Measurements from ENCODE around the gene TMSB15A.
"Not testable (repeated sequence)": the region's sequence is repeated elsewhere in the genome, so short reads cannot be mapped to it uniquely, and the experiment has no call there.

TMSB15A gene

DNA sequence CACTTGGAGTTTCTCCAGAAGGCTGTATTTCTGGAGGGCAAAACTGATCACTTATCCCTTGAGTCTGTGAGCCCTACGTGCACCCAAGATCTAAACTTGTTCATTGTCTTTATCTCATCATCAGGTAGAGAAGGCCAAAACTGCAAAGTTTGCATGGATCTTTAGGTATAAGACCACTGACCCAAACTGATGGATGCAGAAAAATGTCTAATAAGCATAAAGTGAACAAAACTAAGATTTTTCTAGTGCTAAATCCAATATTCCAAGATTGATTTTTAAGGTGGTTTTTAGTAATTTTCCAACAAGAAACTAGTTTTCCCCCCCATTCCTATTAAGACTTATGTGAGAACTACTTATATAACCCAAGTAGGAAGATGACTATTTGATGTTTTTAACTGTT is 2.0 kb downstream of the TMSB15A start:
- H4K20me1 ChIP-seq (ENCODE audit: control insufficient read depth, insufficient read depth, low read depth, low read length): no peaks in the 10 kb centered on the region
- H3K4me1 ChIP-seq (ENCODE audit: control insufficient read depth, low read length): no peaks in the 10 kb centered on the region
- no peaks in the 10 kb centered on the region for H3K27me3 ChIP-seq (ENCODE audit: control insufficient read depth, low read length)
- no peak overlapping the region for H3K4me3 ChIP-seq (ENCODE audit: low read length)
- H3K79me2 ChIP-seq (ENCODE audit: control insufficient read depth, low read length): no peaks in the 10 kb centered on the region
- TF ChIP-seq EZH2phosphoT487 (IDR thresholded peaks at IDR 0.05; ENCODE audit: borderline replicate concordance, low read length): no peak
- TF ChIP-seq, protein P1, sequence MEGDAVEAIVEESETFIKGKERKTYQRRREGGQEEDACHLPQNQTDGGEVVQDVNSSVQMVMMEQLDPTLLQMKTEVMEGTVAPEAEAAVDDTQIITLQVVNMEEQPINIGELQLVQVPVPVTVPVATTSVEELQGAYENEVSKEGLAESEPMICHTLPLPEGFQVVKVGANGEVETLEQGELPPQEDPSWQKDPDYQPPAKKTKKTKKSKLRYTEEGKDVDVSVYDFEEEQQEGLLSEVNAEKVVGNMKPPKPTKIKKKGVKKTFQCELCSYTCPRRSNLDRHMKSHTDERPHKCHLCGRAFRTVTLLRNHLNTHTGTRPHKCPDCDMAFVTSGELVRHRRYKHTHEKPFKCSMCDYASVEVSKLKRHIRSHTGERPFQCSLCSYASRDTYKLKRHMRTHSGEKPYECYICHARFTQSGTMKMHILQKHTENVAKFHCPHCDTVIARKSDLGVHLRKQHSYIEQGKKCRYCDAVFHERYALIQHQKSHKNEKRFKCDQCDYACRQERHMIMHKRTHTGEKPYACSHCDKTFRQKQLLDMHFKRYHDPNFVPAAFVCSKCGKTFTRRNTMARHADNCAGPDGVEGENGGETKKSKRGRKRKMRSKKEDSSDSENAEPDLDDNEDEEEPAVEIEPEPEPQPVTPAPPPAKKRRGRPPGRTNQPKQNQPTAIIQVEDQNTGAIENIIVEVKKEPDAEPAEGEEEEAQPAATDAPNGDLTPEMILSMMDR (IDR thresholded peaks at IDR 0.05; ENCODE audit: low read depth, low read length, poor library complexity, severe bottlenecking): no peak
- no peak overlapping the region for H3K27ac ChIP-seq (ENCODE audit: low read depth, low read length)
- no peaks in the 10 kb centered on the region for H3K9me3 ChIP-seq (ENCODE audit: control insufficient read depth, insufficient read depth, low read length)
- no peaks in the 10 kb centered on the region for H3K36me3 ChIP-seq (ENCODE audit: control insufficient read depth, low read length)
- H3K4me2 ChIP-seq (ENCODE audit: low read length): no peak overlapping the region
- no peaks in the 10 kb centered on the region for H3F3A ChIP-seq (ENCODE audit: control insufficient read depth, insufficient read depth)
- no peaks in the 10 kb centered on the region for H3K9me2 ChIP-seq (replicated peaks; ENCODE audit: control insufficient read depth, low read length)

DNA sequence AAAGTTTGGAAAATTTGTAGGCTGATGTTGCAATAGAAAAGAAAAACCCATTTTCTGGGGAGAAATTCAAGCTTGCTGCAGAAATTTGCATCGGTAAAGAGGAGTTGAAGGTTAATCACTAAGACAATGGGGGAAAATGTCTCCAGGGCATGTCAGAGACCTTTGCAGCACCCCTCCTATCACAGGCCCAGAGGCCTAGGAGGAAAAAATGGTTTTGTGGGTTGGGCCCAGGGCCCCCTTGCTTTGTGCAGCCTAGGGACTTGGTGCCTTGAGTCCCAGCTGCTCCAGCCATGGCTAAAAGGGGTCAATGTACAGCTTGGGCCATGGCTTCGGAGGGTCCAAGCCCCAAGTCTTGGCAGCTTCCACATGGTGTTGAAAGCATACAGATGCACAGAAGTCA is 17.8 kb downstream of the TMSB15A start:
- Histone ChIP-seq H3K27me3 (ENCODE audit: control insufficient read depth, low read length) (no peaks in the 10 kb centered on the region), H3K4me1 (ENCODE audit: control insufficient read depth, low read length) (no peaks in the 10 kb centered on the region), H3K4me3 (ENCODE audit: low read length) (no peak overlapping the region), H3K9me3 (ENCODE audit: control insufficient read depth, insufficient read depth, low read length) (no peaks in the 10 kb centered on the region), H3K36me3 (ENCODE audit: control insufficient read depth, low read length) (no peaks in the 10 kb centered on the region), H4K20me1 (ENCODE audit: control insufficient read depth, insufficient read depth, low read depth, low read length) (no peaks in the 10 kb centered on the region), H3F3A (ENCODE audit: control insufficient read depth, insufficient read depth) (no peaks in the 10 kb centered on the region), H3K4me2 (ENCODE audit: low read length) (no peak overlapping the region), H3K79me2 (ENCODE audit: control insufficient read depth, low read length) (no peaks in the 10 kb centered on the region), H3K27ac (ENCODE audit: low read depth, low read length) (no peak overlapping the region), H3K9me2 (replicated peaks; ENCODE audit: control insufficient read depth, low read length) (no peaks in the 10 kb centered on the region)
- TF ChIP-seq EZH2phosphoT487 (IDR thresholded peaks at IDR 0.05; ENCODE audit: borderline replicate concordance, low read length): no peak
- TF ChIP-seq, protein P1 (IDR thresholded peaks at IDR 0.05; ENCODE audit: low read depth, low read length, poor library complexity, severe bottlenecking): no peak

DNA sequence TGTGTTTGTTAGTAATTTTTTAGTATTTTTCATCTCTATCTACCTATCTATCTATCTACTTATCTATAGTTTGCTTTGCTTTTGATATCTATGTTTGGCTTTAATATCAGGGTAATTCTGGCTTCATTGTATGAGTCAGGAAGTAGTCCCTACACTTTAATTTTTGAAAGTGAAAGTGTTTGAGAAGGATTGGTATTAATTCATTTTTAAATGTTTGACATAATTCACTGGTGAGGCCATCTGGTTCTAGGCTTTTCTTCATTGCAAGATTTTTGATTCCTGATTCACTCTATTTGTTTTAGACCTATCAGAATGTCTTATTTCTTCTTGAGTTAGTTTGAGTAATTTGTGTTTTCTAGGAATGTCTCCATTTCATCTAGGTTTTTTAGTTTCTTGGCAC is 24.8 kb downstream of the TMSB15A start:
- H3K9me3 ChIP-seq (ENCODE audit: control insufficient read depth, insufficient read depth, low read length): no peaks in the 10 kb centered on the region
- no peaks in the 10 kb centered on the region for H4K20me1 ChIP-seq (ENCODE audit: control insufficient read depth, insufficient read depth, low read depth, low read length)
- no peak overlapping the region for H3K27ac ChIP-seq (ENCODE audit: low read depth, low read length)
- no peaks in the 10 kb centered on the region for H3K9me2 ChIP-seq (replicated peaks; ENCODE audit: control insufficient read depth, low read length)
- H3F3A ChIP-seq (ENCODE audit: control insufficient read depth, insufficient read depth): no peaks in the 10 kb centered on the region
- H3K4me1 ChIP-seq (ENCODE audit: control insufficient read depth, low read length): no peaks in the 10 kb centered on the region
- H3K79me2 ChIP-seq (ENCODE audit: control insufficient read depth, low read length): no peaks in the 10 kb centered on the region
- no peak overlapping the region for H3K4me2 ChIP-seq (ENCODE audit: low read length)
- no peaks in the 10 kb centered on the region for H3K36me3 ChIP-seq (ENCODE audit: control insufficient read depth, low read length)
- H3K27me3 ChIP-seq (ENCODE audit: control insufficient read depth, low read length): no peaks in the 10 kb centered on the region
- no peak overlapping the region for H3K4me3 ChIP-seq (ENCODE audit: low read length)
- TF ChIP-seq, protein P1 (IDR thresholded peaks at IDR 0.05; ENCODE audit: low read depth, low read length, poor library complexity, severe bottlenecking): no peak
- no peak for TF ChIP-seq EZH2phosphoT487 (IDR thresholded peaks at IDR 0.05; ENCODE audit: borderline replicate concordance, low read length)

DNA sequence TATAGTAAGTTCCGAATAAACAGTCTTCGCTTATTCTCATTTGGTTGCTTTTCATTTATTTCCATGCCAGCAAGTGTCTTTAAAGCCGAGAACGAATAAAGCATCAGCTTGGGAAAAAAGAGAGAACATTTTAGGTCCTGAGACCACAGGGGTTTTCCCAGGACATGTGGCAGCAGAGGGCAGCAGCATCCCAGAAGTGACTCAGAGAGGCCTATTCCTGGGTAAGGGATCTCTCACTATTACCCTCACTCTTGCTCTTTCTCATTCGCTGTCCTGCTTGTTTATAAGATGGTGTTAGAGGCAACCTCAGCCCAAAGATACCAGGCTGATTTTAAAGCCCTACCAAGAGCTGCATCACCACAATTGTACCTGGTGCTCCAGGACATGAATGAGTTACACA is 37.8 kb downstream of the TMSB15A start:
- H3K4me2 ChIP-seq (ENCODE audit: low read length); H4K20me1 ChIP-seq (ENCODE audit: control insufficient read depth, insufficient read depth, low read depth, low read length); H3K36me3 ChIP-seq (ENCODE audit: control insufficient read depth, low read length); H3K9me2 ChIP-seq (replicated peaks; ENCODE audit: control insufficient read depth, low read length); H3K27ac ChIP-seq (ENCODE audit: low read depth, low read length); H3K79me2 ChIP-seq (ENCODE audit: control insufficient read depth, low read length); H3K9me3 ChIP-seq (ENCODE audit: control insufficient read depth, insufficient read depth, low read length); H3K27me3 ChIP-seq (ENCODE audit: control insufficient read depth, low read length); H3F3A ChIP-seq (ENCODE audit: control insufficient read depth, insufficient read depth); H3K4me1 ChIP-seq (ENCODE audit: control insufficient read depth, low read length); H3K4me3 ChIP-seq (ENCODE audit: low read length): not testable (repeated sequence)

DNA sequence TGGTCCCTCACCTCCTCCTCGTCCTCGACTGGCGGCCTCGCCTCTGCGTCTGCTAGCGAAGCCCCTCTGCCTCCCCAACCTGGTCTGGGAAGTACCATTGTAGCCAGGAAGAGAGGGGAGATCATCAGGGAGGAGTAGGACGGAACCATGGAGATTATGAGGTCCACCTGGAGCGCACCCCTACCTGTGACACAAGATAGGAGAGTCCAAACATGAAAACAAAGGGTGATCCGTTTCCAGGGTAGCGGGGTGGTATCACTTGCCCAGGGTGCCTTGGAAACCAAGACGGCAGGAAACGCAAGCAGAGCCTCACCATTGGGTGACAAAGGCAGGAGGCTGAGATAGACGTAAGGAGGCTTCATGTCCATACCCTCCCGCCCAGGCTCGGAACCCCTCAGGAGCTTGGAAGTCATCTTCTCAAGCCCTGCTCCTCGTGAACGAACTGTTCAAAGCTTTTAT is 44.7 kb downstream of the TMSB15A start, which contains the start of gene TCP11X2:
Gene TCP11X2, minus strand, starts transcription at position 51 of the 459 bp plus-strand sequence.
- H4K20me1 ChIP-seq (ENCODE audit: control insufficient read depth, insufficient read depth, low read depth, low read length); H3F3A ChIP-seq (ENCODE audit: control insufficient read depth, insufficient read depth); H3K4me1 ChIP-seq (ENCODE audit: control insufficient read depth, low read length); H3K79me2 ChIP-seq (ENCODE audit: control insufficient read depth, low read length); H3K36me3 ChIP-seq (ENCODE audit: control insufficient read depth, low read length); H3K9me2 ChIP-seq (replicated peaks; ENCODE audit: control insufficient read depth, low read length); H3K4me3 ChIP-seq (ENCODE audit: low read length); H3K27me3 ChIP-seq (ENCODE audit: control insufficient read depth, low read length); H3K27ac ChIP-seq (ENCODE audit: low read depth, low read length); H3K4me2 ChIP-seq (ENCODE audit: low read length); H3K9me3 ChIP-seq (ENCODE audit: control insufficient read depth, insufficient read depth, low read length): not testable (repeated sequence)

DNA sequence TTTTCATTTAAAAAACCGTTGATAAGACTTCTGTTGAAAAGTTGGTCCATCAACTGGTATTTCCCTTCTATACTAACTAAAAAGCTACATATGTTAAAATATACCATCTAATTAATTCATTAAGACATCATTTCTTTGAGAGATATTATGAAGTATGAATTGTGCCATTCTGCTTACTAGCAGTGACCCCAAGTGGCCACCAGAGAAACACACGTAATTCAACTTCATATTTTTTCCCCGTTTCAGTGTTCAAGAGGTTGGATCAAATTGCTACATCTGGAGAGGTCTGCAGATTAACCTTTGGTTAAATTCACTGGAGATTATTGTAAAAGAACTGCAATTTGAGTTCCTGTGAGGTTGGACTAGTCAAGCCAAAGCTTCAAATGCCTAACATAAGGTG is 46.3 kb downstream of the TMSB15A start:
- H3K27me3 ChIP-seq (ENCODE audit: control insufficient read depth, low read length); H3K4me2 ChIP-seq (ENCODE audit: low read length); H3K36me3 ChIP-seq (ENCODE audit: control insufficient read depth, low read length); H3K9me3 ChIP-seq (ENCODE audit: control insufficient read depth, insufficient read depth, low read length); H3K4me1 ChIP-seq (ENCODE audit: control insufficient read depth, low read length); H4K20me1 ChIP-seq (ENCODE audit: control insufficient read depth, insufficient read depth, low read depth, low read length); H3K9me2 ChIP-seq (replicated peaks; ENCODE audit: control insufficient read depth, low read length); H3F3A ChIP-seq (ENCODE audit: control insufficient read depth, insufficient read depth); H3K4me3 ChIP-seq (ENCODE audit: low read length); H3K79me2 ChIP-seq (ENCODE audit: control insufficient read depth, low read length); H3K27ac ChIP-seq (ENCODE audit: low read depth, low read length): not testable (repeated sequence)

All from DOHH2 (cell line).